B cell (primary cell): ENCODE data around the gene HTRA2. TPM values are rescaled to one million over a fixed set of nuclear protein-coding genes. Genes with fewer than 3 reads are reported as not detected.
A peak's percentile ranks its signal among the peaks of the same experiment; 100 is the strongest.

Source experiments
- ATAC-seq: fragments of 200-7000 bp; cut with Tn5 transposase; one replicate; pipeline ENCODE4 v1.10.0; 2021; ENCODE audit warnings: low read depth, mild to moderate bottlenecking, moderate number of reproducible peaks, moderate library complexity
- CTCF ChIA-PET: fragments of 350-600 bp; sonication (Branson Sonifier 250); formaldehyde crosslinking; loops from one replicate; lab custom pipeline; 2021; ENCODE audit warnings: antibody characterized with exemption, inconsistent platforms; lab: Charles Lee
- POLR2A ChIA-PET: fragments of 350-600 bp; sonication (Branson Sonifier 250); formaldehyde crosslinking; loops from one replicate; lab custom pipeline; 2021; ENCODE audit warnings: antibody characterized with exemption; lab: Charles Lee
- DNase-seq: peaks from one replicate; pipeline ENCODE4 v3.0.0; 2013
- H2AFZ ChIP-seq: 2 replicates; pipeline ENCODE4 v1.6.1; 2012; ENCODE audit warnings: mild to moderate bottlenecking, low read depth, low read length; ENCODE audit not compliant: insufficient read depth, poor library complexity, severe bottlenecking
- H3K27ac ChIP-seq, 2 donors: 1 replicate in 1 of 2; 2 replicates in 1 of 2; pipeline ENCODE4 v1.5.1; 2012 to 2013; ENCODE audit warnings: low read length in 2 of 2, mild to moderate bottlenecking in 2 of 2, moderate library complexity in 1 of 2
- H3K27me3 ChIP-seq, 4 experiments: fragments of 200-600 bp in 1 of 4; sonication (generic) in 1 of 4; replicated peaks in 1 of 4; 1 replicate in 2 of 4; 2 replicates in 2 of 4; pipeline versions ENCODE4 v1.6.1 to v1.7.0; 2013 to 2016; ENCODE audit warnings: low read length in 3 of 4, mild to moderate bottlenecking in 2 of 4, mixed read lengths in 1 of 4, moderate library complexity in 1 of 4; ENCODE audit not compliant: insufficient read depth in 4 of 4, control insufficient read depth in 3 of 4; ENCODE audit errors: control extremely low read depth in 1 of 4
- H3K36me3 ChIP-seq, 2 experiments: replicated peaks in 1 of 2; 1 replicate in 1 of 2; 2 replicates in 1 of 2; pipeline versions ENCODE4 v1.6.1 to v1.7.1; 2013; ENCODE audit warnings: low read length in 1 of 2; ENCODE audit not compliant: insufficient read depth in 2 of 2, control insufficient read depth in 1 of 2; ENCODE audit errors: control extremely low read depth in 1 of 2, extremely low read depth in 1 of 2
- H3K4me1 ChIP-seq, 2 donors: fragments of 200-600 bp in 1 of 2; sonication (generic) in 1 of 2; 1 replicate in 1 of 2; 2 replicates in 1 of 2; pipeline versions ENCODE4 v1.5.1 to v1.6.1; 2013 to 2017; ENCODE audit warnings: low read length in 2 of 2; ENCODE audit not compliant: control insufficient read depth in 2 of 2, insufficient read depth in 2 of 2
- H3K4me2 ChIP-seq: replicated peaks from 2 replicates; pipeline ENCODE3; 2012; ENCODE audit warnings: mild to moderate bottlenecking, low read depth, low read length; ENCODE audit not compliant: poor library complexity, severe bottlenecking
- H3K4me3 ChIP-seq, 5 experiments: fragments of 200-600 bp in 1 of 5; sonication (generic) in 1 of 5; 1 replicate in 3 of 5; 2 replicates in 2 of 5; pipeline versions ENCODE4 v1.5.1 to v1.7.0; 2011 to 2016; ENCODE audit warnings: low read length in 4 of 5, mild to moderate bottlenecking in 4 of 5, low read depth in 2 of 5, control low read depth in 1 of 5, moderate library complexity in 1 of 5; ENCODE audit not compliant: insufficient read depth in 1 of 5; ENCODE audit errors: control extremely low read depth in 1 of 5, extremely low read depth in 1 of 5
- H3K79me2 ChIP-seq: fragments of 200-600 bp; sonication (generic); one replicate; pipeline ENCODE4 v1.6.0; 2016; ENCODE audit warnings: low read length; ENCODE audit not compliant: control insufficient read depth, insufficient read depth
- H3K9ac ChIP-seq: fragments of 200-600 bp; sonication (generic); 2 replicates; pipeline ENCODE4 v1.6.1; 2017; ENCODE audit warnings: mild to moderate bottlenecking, low read length, moderate library complexity
- H3K9me3 ChIP-seq, 3 donors: one replicate each; pipeline versions ENCODE4 v1.6.1 to v1.7.1; 2013; ENCODE audit warnings: low read length in 2 of 3; ENCODE audit not compliant: control insufficient read depth in 2 of 3, insufficient read depth in 1 of 3; ENCODE audit errors: control extremely low read depth in 1 of 3
- H4K20me1 ChIP-seq: 2 replicates; pipeline ENCODE4 v1.6.0; 2012; ENCODE audit warnings: mild to moderate bottlenecking, low read length; ENCODE audit not compliant: insufficient read depth, control insufficient read depth, poor library complexity, severe bottlenecking
- H3K27ac Mint-ChIP-seq: one replicate; pipeline ENCODE4 v1.8.0; 2021; ENCODE audit warnings: mixed read lengths
- H3K27me3 Mint-ChIP-seq: one replicate; pipeline ENCODE4 v1.8.0; 2021; ENCODE audit warnings: mixed read lengths
- H3K4me1 Mint-ChIP-seq: one replicate; pipeline ENCODE4 v1.8.0; 2021; ENCODE audit warnings: mixed read lengths
- H3K4me3 Mint-ChIP-seq: one replicate; pipeline ENCODE4 v1.8.0; 2021; ENCODE audit warnings: mixed read lengths
- H3K9me3 Mint-ChIP-seq: one replicate; pipeline ENCODE4 v1.8.0; 2022; ENCODE audit warnings: mixed read lengths; ENCODE audit not compliant: insufficient read depth
- EZH2 ChIP-seq: IDR thresholded peaks from 2 replicates; pipeline ENCODE4 v1.6.1; 2012; ENCODE audit warnings: borderline replicate concordance, low read depth, mild to moderate bottlenecking, moderate library complexity, low read length; ENCODE audit not compliant: insufficient read depth, poor library complexity, severe bottlenecking
- WGBS: methylation state at CpG from one replicate; pipeline ENCODE4 v1.1.5; 2013; ENCODE audit warnings: missing lambda C conversion rate; ENCODE audit not compliant: insufficient coverage; 5-methylcytosine and 5-hydroxymethylcytosine counted together
- intact Hi-C: fragments of 100-400 bp; cut with micrococcal nuclease; formaldehyde crosslinking; loops from one replicate; pipeline ENCODE4 v1.10.0; 2022
- polyA minus RNA-seq: library from RNA; depleted of rRNA, polyadenylated mRNA; stranded (reverse); fragments of >200 nt; gene quantifications from 2 replicates; pipeline ENCODE4 v1.2.3, GENCODE V29; 2012
- polyA plus RNA-seq: library from polyadenylated mRNA; depleted of rRNA; stranded (reverse); fragments of >200 nt; gene quantifications from 2 replicates; pipeline ENCODE4 v1.2.3, GENCODE V29; 2012
- total RNA-seq, 2 donors: library from RNA; stranded (reverse); fragments of 120-200 nt in 1 of 2; gene quantifications; 1 replicate in 1 of 2; 2 replicates in 1 of 2; pipeline versions ENCODE4 v1.2.3 to v1.2.4, GENCODE V29; 2013 to 2022
- TF ChIP-seq, protein P1 (sequence below): fragments of 200-600 bp; IDR thresholded peaks from one replicate; pipeline ENCODE4 v1.8.0; 2022; ENCODE audit warnings: antibody characterized with exemption, mild to moderate bottlenecking

The HTRA2 gene
- total RNA-seq (52.2 and 52.8 TPM in 2 replicates), polyA plus RNA-seq (111 and 112 TPM in 2 replicates), polyA minus RNA-seq (68.2 and 69.6 TPM in 2 replicates)
- total RNA-seq (2013), result 62.5 TPM

DNA sequence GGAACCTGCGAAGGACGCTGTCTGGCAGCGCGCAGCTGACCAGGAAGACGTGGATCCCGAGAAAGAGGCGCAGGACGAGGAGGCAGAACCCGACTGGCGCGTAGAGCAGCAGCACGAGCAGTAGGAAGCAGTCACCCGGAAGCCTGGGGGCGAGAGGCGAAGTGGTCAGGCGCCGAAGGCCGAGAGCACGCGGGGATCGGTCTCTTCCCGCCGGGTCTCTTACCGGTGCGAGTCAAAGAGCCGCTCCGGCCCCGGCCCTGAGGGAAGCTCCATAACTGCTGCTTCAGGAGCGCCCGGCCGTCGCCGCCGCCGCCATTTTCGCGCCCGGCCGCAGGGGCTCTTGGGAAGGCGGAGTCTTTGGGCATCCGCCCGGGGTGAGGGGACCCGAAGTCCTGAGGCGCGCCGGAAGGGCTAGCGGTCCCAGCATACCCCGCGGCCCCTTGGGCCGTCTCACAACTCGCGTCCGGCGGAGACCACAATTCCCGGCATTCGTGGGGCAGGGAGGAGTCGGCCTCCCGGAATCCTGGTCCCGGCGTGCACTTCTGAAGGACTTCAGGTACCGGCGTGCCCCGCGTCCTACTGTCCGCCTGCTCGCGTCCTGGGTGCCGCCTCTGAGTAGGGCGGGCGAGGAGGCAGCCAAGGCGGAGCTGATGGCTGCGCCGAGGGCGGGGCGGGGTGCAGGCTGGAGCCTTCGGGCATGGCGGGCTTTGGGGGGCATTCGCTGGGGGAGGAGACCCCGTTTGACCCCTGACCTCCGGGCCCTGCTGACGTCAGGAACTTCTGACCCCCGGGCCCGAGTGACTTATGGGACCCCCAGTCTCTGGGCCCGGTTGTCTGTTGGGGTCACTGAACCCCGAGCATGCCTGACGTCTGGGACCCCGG is at the start of gene HTRA2, which contains the start of gene AUP1:
HTRA2 (plus strand) TSS at position 577 of the 882 bp plus-strand sequence; CDS start at position 651, 74 bp downstream.
AUP1 (minus strand) TSS at position 350 of the 882 bp plus-strand sequence; CDS start at position 273, 77 bp downstream.
- Histone ChIP-seq H3K79me2 (peaks cover 31% of the 10 kb centered on the region), H3K9me3 (no peaks in the 10 kb centered on the region), H3K4me3 (peak within 1 kb of the TSS; percentile 62 to 98 (median 70)), H3K36me3 (peaks cover 0 to 49% of the 10 kb centered on the region in 2 experiments), H3K27ac (peak within 1 kb of the TSS; percentile 84 to 90), H4K20me1 (peaks cover 17% of the 10 kb centered on the region), H3K27me3 (no peaks in the 10 kb centered on the region), H3K4me1 (peaks cover 39 to 49% of the 10 kb centered on the region in 2 donors), H3K4me2 (peak within 1 kb of the TSS; percentile 95), H3K9ac (peak within 1 kb of the TSS; percentile 78), H2AFZ (peak within 1 kb of the TSS; percentile 81)
- peak within 1 kb of the TSS; percentile 96 for H3K27ac Mint-ChIP-seq
- ATAC-seq, result peak; percentile 87
- H3K4me1 Mint-ChIP-seq, result peaks cover 43% of the 10 kb centered on the region
- DNase-seq, result peak; percentile 95
- intact Hi-C loops, result loop anchor here (1.0 to 5.0 kb wide), 12 partner anchors 22 to 1297 kb away; partner anchors contain the start of genes C2orf81, CCT7, DOK1 and INO80B
- TF ChIP-seq EZH2, result no peak
- TF ChIP-seq, protein P1, sequence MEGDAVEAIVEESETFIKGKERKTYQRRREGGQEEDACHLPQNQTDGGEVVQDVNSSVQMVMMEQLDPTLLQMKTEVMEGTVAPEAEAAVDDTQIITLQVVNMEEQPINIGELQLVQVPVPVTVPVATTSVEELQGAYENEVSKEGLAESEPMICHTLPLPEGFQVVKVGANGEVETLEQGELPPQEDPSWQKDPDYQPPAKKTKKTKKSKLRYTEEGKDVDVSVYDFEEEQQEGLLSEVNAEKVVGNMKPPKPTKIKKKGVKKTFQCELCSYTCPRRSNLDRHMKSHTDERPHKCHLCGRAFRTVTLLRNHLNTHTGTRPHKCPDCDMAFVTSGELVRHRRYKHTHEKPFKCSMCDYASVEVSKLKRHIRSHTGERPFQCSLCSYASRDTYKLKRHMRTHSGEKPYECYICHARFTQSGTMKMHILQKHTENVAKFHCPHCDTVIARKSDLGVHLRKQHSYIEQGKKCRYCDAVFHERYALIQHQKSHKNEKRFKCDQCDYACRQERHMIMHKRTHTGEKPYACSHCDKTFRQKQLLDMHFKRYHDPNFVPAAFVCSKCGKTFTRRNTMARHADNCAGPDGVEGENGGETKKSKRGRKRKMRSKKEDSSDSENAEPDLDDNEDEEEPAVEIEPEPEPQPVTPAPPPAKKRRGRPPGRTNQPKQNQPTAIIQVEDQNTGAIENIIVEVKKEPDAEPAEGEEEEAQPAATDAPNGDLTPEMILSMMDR, result no peak
- no peaks in the 10 kb centered on the region for H3K9me3 Mint-ChIP-seq
- H3K4me3 Mint-ChIP-seq, result peak within 1 kb of the TSS; percentile 97
- CTCF ChIA-PET, result interaction anchor here (0.7 to 9.6 kb wide), 10 partner anchors 13 to 382 kb away, joined by 3 to 71 read pairs (median 4); partner anchors contain the start of genes BOLA3, CCDC142, PCGF1 and TTC31
- no peaks in the 10 kb centered on the region for H3K27me3 Mint-ChIP-seq
- POLR2A ChIA-PET, result interaction anchor here (1.0 to 2.7 kb wide), 12 partner anchors 10 to 348 kb away, joined by 3 to 19 read pairs (median 7); partner anchors contain the start of genes CCDC142, INO80B, MRPL53 and PCGF1
- under 1% methylated on average over 87 of the region's 87 CpGs for WGBS
